ENCODE results near the gene MCRIP2.

MCRIP2 gene

DNA sequence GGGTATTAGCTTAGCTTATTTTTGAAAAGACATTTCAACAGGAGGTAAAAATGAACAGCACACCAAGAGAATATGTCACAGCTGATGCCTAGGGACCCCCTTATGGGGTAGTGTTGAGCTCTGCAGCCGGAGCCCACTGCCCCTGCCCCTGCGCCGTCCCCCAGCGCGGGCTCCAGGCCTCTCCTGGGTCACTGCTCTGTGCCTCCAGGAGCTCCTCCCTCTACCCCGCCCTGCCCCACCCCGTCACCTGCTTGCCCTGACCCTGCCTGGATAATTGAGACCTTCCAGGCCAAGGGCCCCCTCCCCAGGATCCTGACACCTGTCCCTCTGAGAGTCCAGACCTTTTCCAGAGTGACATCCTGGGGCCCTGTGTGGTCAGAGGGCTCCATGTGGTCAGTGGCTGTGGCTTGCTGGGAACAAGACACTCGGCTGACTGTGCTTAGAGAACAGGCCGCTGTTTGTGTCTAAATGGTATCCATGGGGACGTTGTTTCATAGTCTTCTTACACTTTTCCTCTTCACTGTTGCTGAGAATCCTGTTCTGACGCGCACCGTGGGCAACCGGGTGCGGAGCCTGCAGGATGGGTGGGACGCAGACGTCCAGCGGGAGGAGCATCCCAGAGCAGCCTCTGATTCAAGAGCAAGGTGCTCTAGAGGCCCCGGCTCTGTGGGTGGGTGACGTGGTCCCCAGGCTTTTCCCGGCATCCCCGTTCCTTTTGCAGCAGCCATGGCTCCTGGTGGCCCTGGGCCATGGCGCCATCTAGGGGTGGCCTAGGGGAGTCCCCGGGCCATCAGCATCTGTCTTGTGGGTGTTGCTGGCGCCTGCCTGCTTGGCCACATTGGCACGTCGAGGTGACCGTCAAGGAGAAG, 30.9 kb upstream of the MCRIP2 start:
- peak; percentile 31 for DNase-seq (ENCODE audit: low read depth, low spot score)
- no peak overlapping the region for H3K4me3 ChIP-seq (ENCODE audit: low read length)

DNA sequence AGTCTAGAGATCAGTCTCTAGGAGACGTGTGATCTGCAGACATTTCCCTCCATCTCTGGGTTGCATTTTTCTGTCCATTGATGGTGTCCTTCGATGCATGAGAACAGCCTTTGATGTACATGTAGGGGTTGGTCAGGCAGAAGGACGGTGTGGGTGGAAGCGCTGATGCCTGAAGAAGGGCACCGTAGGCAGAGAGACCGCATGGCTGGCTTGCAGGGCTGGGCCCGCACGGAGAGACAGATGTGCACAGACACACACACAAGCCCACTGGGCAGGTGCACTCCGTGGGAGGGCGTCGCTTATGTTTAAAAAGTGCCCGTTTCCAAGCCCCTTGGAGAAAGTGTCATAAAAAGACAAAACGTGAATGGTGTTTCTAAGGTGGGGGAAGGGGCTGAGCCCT, 26.5 kb upstream of the MCRIP2 start:
- DNase-seq (ENCODE audit: low read depth, low spot score): no peak
- H3K4me3 ChIP-seq (ENCODE audit: low read length): no peak overlapping the region

GRCh38 chr16:616733-617586, 24.7 kb upstream of the MCRIP2 start:
- no peak overlapping the region for H3K4me3 ChIP-seq (ENCODE audit: low read length)
- DNase-seq (ENCODE audit: low read depth, low spot score): no peak

- H3K4me3 ChIP-seq (ENCODE audit: low read length): no peak overlapping the region
- DNase-seq (ENCODE audit: low read depth, low spot score): no peak
These were observed 23.8 kb upstream of the MCRIP2 start for GRCh38 chr16:617855-618254.

GRCh38 chr16:619476-620100, 22.0 kb upstream of the MCRIP2 start:
- no peak for DNase-seq (ENCODE audit: low read depth, low spot score)
- H3K4me3 ChIP-seq (ENCODE audit: low read length): no peak overlapping the region

DNA sequence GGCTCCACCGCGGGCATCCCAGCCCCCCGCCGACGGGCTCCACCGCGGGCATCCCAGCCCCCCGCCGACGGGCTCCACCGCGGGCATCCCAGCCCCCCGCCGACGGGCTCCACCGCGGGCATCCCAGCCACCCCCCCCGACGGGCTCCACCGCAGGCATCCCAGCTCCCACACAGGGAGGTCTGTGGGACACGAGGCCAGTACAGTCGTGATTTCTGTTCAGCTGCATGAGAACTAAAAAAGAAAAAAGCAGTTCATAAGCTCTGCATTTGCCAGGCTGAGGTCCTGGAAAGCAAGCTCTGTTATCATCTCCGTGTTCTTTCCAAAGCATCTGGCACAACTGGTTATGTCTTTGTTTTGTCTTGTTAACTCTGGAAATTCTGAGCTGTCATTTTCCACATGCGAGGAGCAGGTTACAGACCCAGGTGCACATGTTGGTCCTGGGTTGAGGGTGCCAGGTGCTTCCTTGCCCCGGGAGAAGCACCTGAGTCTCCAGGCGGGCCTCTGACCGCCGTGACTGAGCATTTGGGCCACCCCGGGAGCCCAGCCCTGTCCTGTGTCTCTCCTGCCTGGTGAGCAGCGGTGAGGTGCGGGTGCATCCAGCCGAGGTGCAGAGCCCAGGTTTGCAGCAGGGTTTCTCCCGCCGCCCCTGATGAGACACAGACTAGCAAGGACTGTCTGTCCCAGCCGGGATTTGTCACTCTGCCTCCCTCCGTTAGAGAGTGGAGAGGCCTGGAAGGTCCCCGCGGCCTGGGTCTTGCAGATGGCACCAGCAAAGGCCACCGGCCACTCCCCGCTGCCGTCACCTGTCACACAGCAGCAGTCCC, 20.7 kb upstream of the MCRIP2 start:
- no peak for DNase-seq (ENCODE audit: low read depth, low spot score)
- H3K4me3 ChIP-seq (ENCODE audit: low read length): no peak overlapping the region

DNA sequence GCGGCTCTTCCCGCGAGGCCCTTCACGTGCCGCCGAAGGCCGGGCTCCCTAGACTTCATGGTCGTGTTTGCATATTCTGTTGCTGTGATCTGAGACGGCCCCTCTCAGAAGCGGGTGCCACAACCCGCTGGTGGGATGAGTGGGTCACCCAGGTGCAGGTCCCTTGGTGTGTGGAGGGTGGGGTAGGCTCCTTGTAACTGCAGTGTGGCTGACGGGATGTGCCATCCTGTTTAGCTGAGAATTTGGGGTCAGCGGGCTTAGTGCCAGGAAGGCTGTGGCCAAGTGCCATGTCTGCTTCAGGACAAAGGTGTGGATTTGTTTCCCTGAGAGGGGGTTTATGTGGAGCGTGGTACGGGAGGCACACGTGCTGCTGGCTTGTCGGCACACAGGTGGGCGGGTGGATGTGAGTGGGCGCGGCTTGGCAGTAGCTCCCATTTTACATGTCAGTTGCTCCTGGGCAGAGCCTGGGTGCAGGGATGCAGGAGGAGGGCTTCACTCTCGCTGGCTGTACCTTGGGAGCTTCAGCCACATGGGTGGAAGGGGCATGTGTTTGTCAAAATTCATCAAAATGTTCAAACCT, 20.0 kb upstream of the MCRIP2 start:
- no peak overlapping the region for H3K4me3 ChIP-seq (ENCODE audit: low read length)
- DNase-seq (ENCODE audit: low read depth, low spot score): no peak

DNA sequence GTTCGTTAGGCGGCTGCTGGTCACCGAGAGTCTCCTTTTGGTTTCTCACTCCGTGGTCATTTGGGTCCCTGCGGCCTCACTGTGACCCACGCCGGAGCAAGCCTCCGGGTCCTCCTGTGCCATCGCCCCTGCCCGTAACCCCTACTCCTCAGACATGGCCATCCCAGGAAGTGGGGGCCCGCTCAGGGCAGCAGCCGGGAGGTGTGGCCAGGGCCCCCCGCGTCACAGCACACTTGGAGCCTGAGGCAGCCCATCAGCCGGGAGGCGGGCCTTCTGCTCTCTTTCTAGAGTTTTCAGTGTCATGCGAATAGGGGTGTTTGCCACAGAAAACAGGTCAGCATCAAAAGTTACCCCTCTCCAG, 18.7 kb upstream of the MCRIP2 start:
- no peak overlapping the region for H3K4me3 ChIP-seq (ENCODE audit: low read length)
- no peak for DNase-seq (ENCODE audit: low read depth, low spot score)

DNA sequence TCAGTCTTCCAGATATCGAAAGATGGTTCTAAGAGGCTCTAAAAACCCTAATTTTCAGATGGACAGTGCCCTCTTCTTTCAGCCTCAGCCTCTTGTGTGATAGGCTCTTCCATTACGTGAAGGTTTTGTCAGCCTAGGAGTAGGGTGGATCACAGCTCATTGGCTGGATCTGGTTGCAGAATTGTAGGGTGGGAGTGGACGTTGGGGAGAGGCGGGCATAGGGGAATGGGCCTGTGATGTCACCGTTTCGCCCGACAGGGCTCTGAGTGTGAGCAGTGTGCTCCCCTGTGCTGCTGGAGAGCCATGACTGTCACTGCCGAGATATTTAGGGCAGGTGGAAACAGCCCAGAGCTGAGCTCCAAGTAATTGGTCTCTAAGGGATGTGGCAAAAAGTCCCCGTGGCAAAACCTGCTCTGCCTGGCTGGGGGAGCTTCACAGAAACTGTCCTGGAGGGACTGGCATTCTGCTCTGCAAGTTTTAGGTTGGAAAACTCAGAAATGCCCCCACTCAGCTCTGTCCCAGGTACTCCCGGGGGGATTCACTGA, 17.0 kb upstream of the MCRIP2 start:
- DNase-seq (ENCODE audit: low read depth, low spot score): no peak

DNA sequence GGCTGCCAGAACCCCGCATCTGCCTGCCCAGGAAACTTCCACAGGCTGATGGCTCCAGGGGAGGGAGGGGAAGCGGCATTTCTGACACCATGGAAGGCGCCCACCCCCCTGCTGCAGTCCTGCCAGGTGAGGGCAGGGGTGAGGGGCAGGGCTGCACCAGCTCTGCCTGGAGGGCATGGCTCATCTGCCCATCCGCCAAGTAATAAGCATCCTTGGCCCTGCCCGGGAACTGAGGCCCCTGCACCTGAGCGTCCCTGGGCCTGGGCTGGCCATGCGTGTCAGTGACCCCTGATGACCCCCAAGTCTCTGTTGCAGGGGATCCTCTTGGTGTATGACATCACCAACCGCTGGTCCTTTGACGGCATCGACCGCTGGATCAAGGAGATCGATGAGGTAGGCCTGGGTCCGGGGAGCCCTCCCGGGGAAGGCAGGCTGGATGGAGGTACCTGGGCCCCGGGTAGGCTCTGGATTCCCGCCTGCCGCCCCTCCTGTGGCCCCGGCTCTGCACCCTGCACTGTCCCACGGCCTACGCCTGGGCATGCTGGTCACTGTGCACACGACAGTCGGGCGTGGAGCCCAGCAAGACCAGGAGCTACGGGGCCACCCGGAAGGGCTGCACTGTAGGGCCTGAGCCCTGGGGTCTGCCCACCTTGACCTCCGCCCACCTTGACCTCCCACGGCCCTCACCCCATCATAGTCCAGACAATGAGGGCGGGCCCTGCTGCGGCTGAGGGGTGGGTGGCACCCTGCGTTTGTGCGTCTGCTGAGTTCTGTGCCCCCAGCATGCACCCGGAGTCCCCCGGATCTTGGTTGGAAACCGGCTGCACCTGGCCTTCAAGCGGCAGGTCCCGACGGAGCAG, 16.3 kb upstream of the MCRIP2 start:
- DNase-seq (ENCODE audit: low read depth, low spot score): no peak
- no peak overlapping the region for H3K4me3 ChIP-seq (ENCODE audit: low read length)

More for the DNA sequence above, 17.0 kb upstream of the MCRIP2 start:
- no peak overlapping the region for H3K4me3 ChIP-seq (ENCODE audit: low read length)

- H3K4me3 ChIP-seq (ENCODE audit: low read length): no peak overlapping the region
- DNase-seq (ENCODE audit: low read depth, low spot score): no peak
These were observed 15.5 kb upstream of the MCRIP2 start for GRCh38 chr16:625977-626765.

DNA sequence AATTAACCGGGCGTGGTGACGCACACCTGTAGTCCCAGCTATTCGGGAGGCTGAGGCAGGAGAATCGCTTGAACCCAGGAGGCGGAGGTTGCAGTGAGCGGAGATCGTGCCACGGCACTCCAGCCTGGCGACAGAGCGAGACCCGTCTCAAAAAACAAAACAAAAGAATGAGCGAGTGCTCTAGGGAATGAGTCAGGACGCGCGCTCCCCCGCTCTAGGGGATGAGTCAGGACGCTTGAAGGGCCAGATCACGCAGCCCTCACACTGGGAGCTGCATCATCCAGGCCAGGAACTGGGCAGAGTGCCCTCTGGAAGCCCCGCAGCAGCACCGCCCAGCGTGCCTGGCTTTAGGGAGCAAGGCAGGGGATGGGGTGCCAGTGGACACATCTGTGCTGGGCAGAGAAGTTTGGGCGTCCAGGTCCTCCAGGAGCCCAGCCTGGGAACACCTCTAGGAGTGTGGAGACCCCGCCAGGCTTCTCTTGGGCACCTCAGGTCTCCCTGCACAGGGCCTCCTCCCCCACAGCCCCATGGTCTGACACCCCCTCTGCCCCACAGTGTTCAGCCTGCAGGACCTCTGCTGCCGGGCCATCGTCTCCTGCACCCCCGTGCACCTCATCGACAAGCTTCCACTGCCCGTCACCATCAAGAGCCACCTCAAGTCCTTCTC, 14.7 kb upstream of the MCRIP2 start:
- DNase-seq (ENCODE audit: low read depth, low spot score): no peak
- H3K4me3 ChIP-seq (ENCODE audit: low read length): no peak overlapping the region

DNA sequence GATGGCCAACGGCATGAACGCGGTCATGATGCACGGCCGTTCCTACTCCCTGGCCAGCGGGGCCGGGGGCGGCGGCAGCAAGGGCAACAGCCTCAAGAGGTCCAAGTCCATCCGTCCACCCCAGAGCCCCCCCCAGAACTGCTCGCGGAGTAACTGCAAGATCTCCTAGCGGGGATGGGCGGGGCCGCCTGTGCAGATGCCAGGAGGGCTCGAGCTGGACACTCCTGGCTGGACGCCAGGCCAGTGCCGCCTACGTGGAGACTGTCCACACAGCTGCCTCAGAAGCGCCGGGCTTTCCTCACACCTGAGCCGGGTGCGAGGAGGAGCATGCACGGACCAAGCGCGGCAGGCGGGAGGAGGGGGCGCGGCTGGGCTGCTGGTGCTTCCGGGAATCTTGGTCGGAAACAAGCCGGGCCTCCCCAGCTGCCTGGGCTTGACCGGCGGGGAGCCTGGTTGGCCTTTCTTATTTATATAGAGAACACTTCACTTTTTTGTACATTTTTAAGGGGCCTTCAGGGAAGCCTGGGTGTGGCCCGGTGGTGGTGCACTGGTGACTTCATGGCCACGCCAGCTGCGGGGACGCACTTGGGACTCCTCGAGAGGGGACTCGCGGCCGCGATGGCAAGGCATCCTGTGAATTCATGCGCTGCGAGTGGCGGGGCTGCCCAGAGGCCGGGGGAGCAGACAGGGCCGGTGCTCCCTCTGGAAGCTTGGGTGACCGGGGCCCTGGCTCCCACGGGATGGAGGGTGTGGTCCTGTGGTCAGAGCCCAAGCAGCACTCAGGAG, 14.0 kb upstream of the MCRIP2 start:
- no peak for DNase-seq (ENCODE audit: low read depth, low spot score)

GRCh38 chr16:628321-629061, 13.1 kb upstream of the MCRIP2 start:
- no peak for DNase-seq (ENCODE audit: low read depth, low spot score)
- H3K4me3 ChIP-seq (ENCODE audit: low read length): no peak overlapping the region

More for the DNA sequence above, 14.0 kb upstream of the MCRIP2 start:
- H3K4me3 ChIP-seq (ENCODE audit: low read length): no peak overlapping the region

Measured in Jurkat, Clone E6-1 (cell line).